Endodermal cell (in vitro differentiated cells): ENCODE data around the gene RAB3C. TPM values are rescaled to one million over a fixed set of nuclear protein-coding genes. Genes with fewer than 3 reads are reported as not detected.
"Not testable (repeated sequence)": the region's sequence is repeated elsewhere in the genome, so short reads cannot be mapped to it uniquely, and the experiment has no call there.

Source experiments
- DNase-seq: peaks from one replicate; pipeline ENCODE4 v3.0.0-alpha.2; 2017
- H3K27ac ChIP-seq: 2 replicates; pipeline ENCODE4 v1.5.1; 2013; ENCODE audit warnings: mild to moderate bottlenecking, low read depth, low read length, moderate library complexity
- H3K27me3 ChIP-seq: 2 replicates; pipeline ENCODE4 v1.6.1; 2013; ENCODE audit warnings: mild to moderate bottlenecking, low read length, moderate library complexity; ENCODE audit not compliant: insufficient read depth, control insufficient read depth, poor library complexity, severe bottlenecking
- H3K36me3 ChIP-seq: 2 replicates; pipeline ENCODE4 v1.7.0; 2013; ENCODE audit warnings: mild to moderate bottlenecking, low read length, moderate library complexity; ENCODE audit not compliant: control insufficient read depth, insufficient read depth
- H3K4me1 ChIP-seq: one replicate; pipeline ENCODE4 v1.7.0; 2013; ENCODE audit warnings: low read length; ENCODE audit not compliant: control insufficient read depth, insufficient read depth
- H3K4me3 ChIP-seq: 2 replicates; pipeline ENCODE4 v1.5.1; 2013; ENCODE audit warnings: mild to moderate bottlenecking, low read length, moderate library complexity
- H3K9ac ChIP-seq: 2 replicates; pipeline ENCODE4 v1.6.1; 2013; ENCODE audit warnings: mild to moderate bottlenecking, low read length, moderate library complexity; ENCODE audit not compliant: poor library complexity, severe bottlenecking; ENCODE audit errors: extremely low read depth
- H3K9me3 ChIP-seq: 2 replicates; pipeline ENCODE4 v1.6.1; 2013; ENCODE audit warnings: mild to moderate bottlenecking, low read length, moderate library complexity; ENCODE audit not compliant: control insufficient read depth
- H3K27ac Mint-ChIP-seq: 2 replicates; pipeline ENCODE4 v1.8.0; 2020; ENCODE audit warnings: mixed read lengths
- H3K27me3 Mint-ChIP-seq: 2 replicates; pipeline ENCODE4 v1.8.0; 2021; ENCODE audit warnings: mild to moderate bottlenecking, mixed read lengths; ENCODE audit not compliant: insufficient read depth
- H3K36me3 Mint-ChIP-seq: 2 replicates; pipeline ENCODE4 v1.8.0; 2020; ENCODE audit warnings: low read depth, mixed read lengths
- H3K4me1 Mint-ChIP-seq: 2 replicates; pipeline ENCODE4 v1.8.0; 2020; ENCODE audit warnings: mixed read lengths
- H3K4me3 Mint-ChIP-seq: 2 replicates; pipeline ENCODE4 v1.8.0; 2020; ENCODE audit warnings: mild to moderate bottlenecking, moderate library complexity, mixed read lengths
- H3K9me3 Mint-ChIP-seq: 2 replicates; pipeline ENCODE4 v1.8.0; 2020; ENCODE audit warnings: mild to moderate bottlenecking, mixed read lengths
- WGBS, 2 experiments: methylation state at CpG; one replicate each; pipeline versions ENCODE4 v1.1.5 to v1.1.7; 2013; ENCODE audit warnings: missing lambda C conversion rate in 2 of 2, mixed read lengths in 1 of 2; ENCODE audit not compliant: insufficient coverage in 1 of 2, insufficient read length in 1 of 2; 5-methylcytosine and 5-hydroxymethylcytosine counted together
- long read RNA-seq, 4 experiments: library from polyadenylated mRNA in 2 of 4; library from RNA in 1 of 4; library from capped mRNA in 1 of 4; stranded (forward) in 3 of 4; unstranded in 1 of 4; transcript quantifications; one replicate each; pipeline ENCODE4 v2.0.0, GENCODE V29; 2020 to 2021; ENCODE audit warnings: inconsistent platforms in 1 of 4
- polyA plus RNA-seq, 2 experiments: library from polyadenylated mRNA; stranded (reverse); fragments of 50-300 nt; gene quantifications; one replicate each; pipeline ENCODE4 v1.2.3, GENCODE V29; 2013
- total RNA-seq, 2 donors: library from RNA; stranded (reverse); fragmentation: NEBNext Ultra II Directional in 1 of 2; extraction: Animal tissue kit (Norgen Biotek cat#: 25700) in 1 of 2; gene quantifications; 2 replicates in 1 of 2; 3 replicates in 1 of 2; pipeline ENCODE4 v1.2.1, GENCODE V29; 2021
- TF ChIP-seq, protein P1 (sequence below): fragments of 200-600 bp; sonication (generic); conservative IDR thresholded peaks from 2 replicates; pipeline ENCODE4 v1.5.0; 2021; ENCODE audit warnings: antibody characterized with exemption, mild to moderate bottlenecking

RAB3C gene, protein sequence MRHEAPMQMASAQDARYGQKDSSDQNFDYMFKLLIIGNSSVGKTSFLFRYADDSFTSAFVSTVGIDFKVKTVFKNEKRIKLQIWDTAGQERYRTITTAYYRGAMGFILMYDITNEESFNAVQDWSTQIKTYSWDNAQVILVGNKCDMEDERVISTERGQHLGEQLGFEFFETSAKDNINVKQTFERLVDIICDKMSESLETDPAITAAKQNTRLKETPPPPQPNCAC
- total RNA-seq, result 10 to 100 TPM in 1 of 2 donors, 1 to 10 TPM in 1; 5.8 to 15.1 TPM
- 20.3 TPM for polyA plus RNA-seq (2013, experiment 1 of 2)
- 19.6 TPM for polyA plus RNA-seq (2013, experiment 2 of 2)
- long read RNA-seq, experiment 1, full-length matches to known transcripts, result 4 of 7 reads
- long read RNA-seq, experiment 1, partial matches to known transcripts, result 0 of 7 reads
- long read RNA-seq, experiment 1, other reads (novel, unspliced or antisense), result 3 of 7 reads
- long read RNA-seq, experiment 2, full-length matches to known transcripts, result 1 of 8 reads
- long read RNA-seq, experiment 2, partial matches to known transcripts, result 0 of 8 reads
- long read RNA-seq, experiment 2, other reads (novel, unspliced or antisense), result 7 of 8 reads
- long read RNA-seq, experiment 3, full-length matches to known transcripts, result 2 of 7 reads
- long read RNA-seq, experiment 3, partial matches to known transcripts, result 0 of 7 reads
- long read RNA-seq, experiment 3, other reads (novel, unspliced or antisense), result 5 of 7 reads
- long read RNA-seq, experiment 4, full-length matches to known transcripts, result 4 of 30 reads
- long read RNA-seq, experiment 4, partial matches to known transcripts, result 1 of 30 reads
- long read RNA-seq, experiment 4, other reads (novel, unspliced or antisense), result 25 of 30 reads

DNA sequence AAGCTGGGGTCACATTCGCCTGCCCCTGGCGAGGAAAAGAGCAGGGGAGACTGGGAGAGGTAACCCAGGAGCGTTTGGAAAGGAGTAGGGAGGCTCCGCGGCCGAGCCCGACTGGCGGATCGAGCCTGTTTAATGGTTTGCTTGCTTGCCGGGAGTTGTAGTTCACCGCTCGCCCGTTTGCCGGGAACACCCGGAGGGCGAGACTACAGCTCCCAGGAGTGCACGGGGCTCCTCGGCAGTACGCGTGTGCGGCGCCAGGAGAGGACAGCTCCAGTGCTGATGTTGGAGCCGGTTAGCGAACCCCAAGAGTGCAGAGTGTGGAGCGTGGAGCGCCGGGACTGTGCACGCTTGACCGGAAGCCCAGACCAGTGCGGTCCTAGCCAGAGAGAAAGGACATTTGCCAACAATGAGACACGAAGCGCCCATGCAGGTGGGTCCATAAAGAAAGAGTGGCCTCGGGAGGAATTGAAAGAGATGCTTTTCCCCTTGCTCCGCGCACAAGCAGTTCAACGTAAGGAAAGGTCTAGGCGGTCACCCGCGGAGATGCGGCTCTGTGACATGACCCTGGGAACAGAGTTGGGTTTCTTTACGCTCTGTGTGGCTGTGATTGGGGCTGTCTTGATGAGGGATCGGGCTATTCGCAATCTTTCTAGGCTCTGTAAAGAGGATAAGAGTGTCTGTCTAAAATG is at the start of gene RAB3C:
Gene RAB3C (plus strand): TSS at position 273 of the 689 bp plus-strand sequence. CDS start 134 bp downstream, at position 407.
- Mint-ChIP-seq H3K36me3 (no peaks in the 10 kb centered on the region), H3K4me3 (peak within 1 kb of the TSS; percentile 92), H3K4me1 (peaks cover 9% of the 10 kb centered on the region), H3K9me3 (no peaks in the 10 kb centered on the region), H3K27me3 (peaks cover 44% of the 10 kb centered on the region), H3K27ac (peak within 1 kb of the TSS; percentile 92)
- H3K4me3 ChIP-seq, result peak within 1 kb of the TSS; percentile 98
- peak within 1 kb of the TSS; percentile 52 for H3K9ac ChIP-seq
- peak; percentile 98 for DNase-seq
- no peaks in the 10 kb centered on the region for H3K4me1 ChIP-seq
- no peaks in the 10 kb centered on the region for H3K36me3 ChIP-seq
- WGBS, 2 experiments, result 0 to 1% methylated on average over 29 to 43 of the region's 43 CpGs
- no peak within 1 kb of the TSS for H3K27ac ChIP-seq
- TF ChIP-seq, protein P1, sequence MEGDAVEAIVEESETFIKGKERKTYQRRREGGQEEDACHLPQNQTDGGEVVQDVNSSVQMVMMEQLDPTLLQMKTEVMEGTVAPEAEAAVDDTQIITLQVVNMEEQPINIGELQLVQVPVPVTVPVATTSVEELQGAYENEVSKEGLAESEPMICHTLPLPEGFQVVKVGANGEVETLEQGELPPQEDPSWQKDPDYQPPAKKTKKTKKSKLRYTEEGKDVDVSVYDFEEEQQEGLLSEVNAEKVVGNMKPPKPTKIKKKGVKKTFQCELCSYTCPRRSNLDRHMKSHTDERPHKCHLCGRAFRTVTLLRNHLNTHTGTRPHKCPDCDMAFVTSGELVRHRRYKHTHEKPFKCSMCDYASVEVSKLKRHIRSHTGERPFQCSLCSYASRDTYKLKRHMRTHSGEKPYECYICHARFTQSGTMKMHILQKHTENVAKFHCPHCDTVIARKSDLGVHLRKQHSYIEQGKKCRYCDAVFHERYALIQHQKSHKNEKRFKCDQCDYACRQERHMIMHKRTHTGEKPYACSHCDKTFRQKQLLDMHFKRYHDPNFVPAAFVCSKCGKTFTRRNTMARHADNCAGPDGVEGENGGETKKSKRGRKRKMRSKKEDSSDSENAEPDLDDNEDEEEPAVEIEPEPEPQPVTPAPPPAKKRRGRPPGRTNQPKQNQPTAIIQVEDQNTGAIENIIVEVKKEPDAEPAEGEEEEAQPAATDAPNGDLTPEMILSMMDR, result peak; percentile 12
- peaks cover 47% of the 10 kb centered on the region for H3K27me3 ChIP-seq
- H3K9me3 ChIP-seq, result no peaks in the 10 kb centered on the region

DNA sequence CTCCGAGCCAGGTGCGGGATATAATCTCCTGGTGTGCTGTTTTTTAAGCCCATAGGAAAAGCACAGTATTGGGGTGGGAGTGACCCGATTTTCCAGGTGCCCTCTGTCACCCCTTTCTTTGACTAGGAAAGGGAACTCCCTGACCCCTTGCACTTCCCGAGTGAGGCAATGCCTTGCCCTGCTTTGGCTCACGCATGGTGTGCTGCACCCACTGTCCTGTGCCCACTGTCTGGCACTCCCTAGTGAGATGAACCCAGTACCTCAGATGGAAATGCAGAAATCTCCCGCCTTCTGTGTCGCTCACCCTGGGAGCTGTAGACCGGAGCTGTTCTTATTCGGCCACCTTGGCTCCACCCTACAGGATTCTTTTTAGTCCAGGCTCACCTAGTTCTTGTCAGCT is 40.9 kb upstream of the RAB3C start:
- H3K4me3 Mint-ChIP-seq, H3K36me3 ChIP-seq, H3K27me3 ChIP-seq, H3K4me3 ChIP-seq, H3K9me3 ChIP-seq, H3K4me1 Mint-ChIP-seq, H3K27me3 Mint-ChIP-seq, H3K36me3 Mint-ChIP-seq, H3K27ac ChIP-seq, H3K4me1 ChIP-seq, H3K9ac ChIP-seq, DNase-seq, H3K27ac Mint-ChIP-seq: not testable (repeated sequence)
- WGBS, 2 experiments, result 91 to 96% methylated on average over 5 to 9 of the region's 9 CpGs
- peaks cover 35% of the 10 kb centered on the region for H3K9me3 Mint-ChIP-seq

DNA sequence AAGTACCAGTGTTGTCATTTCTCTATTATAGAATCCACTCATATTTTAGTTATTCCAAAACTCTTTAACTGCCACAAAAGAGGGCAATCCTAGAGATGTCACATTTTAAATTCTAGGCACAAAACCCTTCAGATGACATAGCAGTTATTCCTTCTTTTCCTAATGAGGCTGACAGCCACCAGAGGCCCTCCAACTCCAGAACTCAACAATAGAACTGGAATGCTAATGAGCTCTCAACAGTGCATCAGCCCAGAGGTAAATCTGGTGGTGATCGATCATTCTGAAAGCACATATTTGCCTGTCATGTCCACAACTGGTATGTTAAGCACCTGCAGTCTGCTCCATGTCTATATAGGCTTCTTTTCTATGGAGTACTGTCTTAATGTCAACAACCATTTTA is 40.2 kb upstream of the RAB3C start:
- H3K27ac Mint-ChIP-seq, result no peak overlapping the region
- H3K36me3 Mint-ChIP-seq, result peaks cover 2% of the 10 kb centered on the region
- TF ChIP-seq, protein P1, result no peak
- 88% methylated on average over 1 of the region's 1 CpG; no CpG with 5 or more reads in 1 of the 2 experiments for WGBS, 2 experiments
- no peak for DNase-seq
- H3K4me1 Mint-ChIP-seq, result no peaks in the 10 kb centered on the region
- Histone ChIP-seq H3K36me3 (no peaks in the 10 kb centered on the region), H3K27ac (no peak overlapping the region), H3K4me1 (no peaks in the 10 kb centered on the region), H3K9me3 (peaks cover 6% of the 10 kb centered on the region), H3K9ac (no peak overlapping the region), H3K27me3 (no peaks in the 10 kb centered on the region), H3K4me3 (no peak overlapping the region)
- H3K4me3 Mint-ChIP-seq, result no peak overlapping the region
- H3K9me3 Mint-ChIP-seq, result peaks cover 31% of the 10 kb centered on the region
- peaks cover 1% of the 10 kb centered on the region for H3K27me3 Mint-ChIP-seq
